Loucy (cell line): Measurements from ENCODE around the gene RAD51B.

ENCODE experiments used
- EZH2phosphoT487 ChIP-seq: fragments of 200-600 bp; IDR thresholded peaks from 2 replicates; pipeline ENCODE4 v1.6.1; 2018; ENCODE audit warnings: antibody characterized with exemption, mild to moderate bottlenecking, moderate library complexity, borderline replicate concordance
- TF ChIP-seq, protein P1 (sequence below): fragments of 200-600 bp; sonication (generic); conservative IDR thresholded peaks from 2 replicates; pipeline ENCODE4 v1.5.1; 2014; ENCODE audit warnings: mild to moderate bottlenecking, antibody characterized with exemption, low read length

DNA sequence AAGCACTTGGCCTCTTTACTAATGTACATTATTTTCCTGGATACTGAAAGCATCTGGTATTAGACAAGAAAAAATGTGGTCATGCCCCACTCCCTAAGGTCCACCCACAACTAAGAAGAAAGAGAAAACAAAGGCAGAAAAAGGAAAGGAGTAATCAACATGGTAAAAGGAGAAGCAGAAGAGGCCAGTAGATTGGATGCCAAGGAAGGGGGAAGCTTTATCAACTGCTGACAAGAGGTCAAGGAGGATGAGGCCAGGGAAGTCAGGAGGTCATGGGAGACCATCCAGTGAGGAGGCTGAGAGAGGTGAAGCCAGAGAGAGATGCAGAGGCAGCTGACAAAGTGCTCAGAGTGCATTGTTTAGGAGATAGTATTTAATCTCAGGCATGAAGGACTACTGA is 589.8 kb downstream of the RAD51B start:
- TF ChIP-seq, protein P1, sequence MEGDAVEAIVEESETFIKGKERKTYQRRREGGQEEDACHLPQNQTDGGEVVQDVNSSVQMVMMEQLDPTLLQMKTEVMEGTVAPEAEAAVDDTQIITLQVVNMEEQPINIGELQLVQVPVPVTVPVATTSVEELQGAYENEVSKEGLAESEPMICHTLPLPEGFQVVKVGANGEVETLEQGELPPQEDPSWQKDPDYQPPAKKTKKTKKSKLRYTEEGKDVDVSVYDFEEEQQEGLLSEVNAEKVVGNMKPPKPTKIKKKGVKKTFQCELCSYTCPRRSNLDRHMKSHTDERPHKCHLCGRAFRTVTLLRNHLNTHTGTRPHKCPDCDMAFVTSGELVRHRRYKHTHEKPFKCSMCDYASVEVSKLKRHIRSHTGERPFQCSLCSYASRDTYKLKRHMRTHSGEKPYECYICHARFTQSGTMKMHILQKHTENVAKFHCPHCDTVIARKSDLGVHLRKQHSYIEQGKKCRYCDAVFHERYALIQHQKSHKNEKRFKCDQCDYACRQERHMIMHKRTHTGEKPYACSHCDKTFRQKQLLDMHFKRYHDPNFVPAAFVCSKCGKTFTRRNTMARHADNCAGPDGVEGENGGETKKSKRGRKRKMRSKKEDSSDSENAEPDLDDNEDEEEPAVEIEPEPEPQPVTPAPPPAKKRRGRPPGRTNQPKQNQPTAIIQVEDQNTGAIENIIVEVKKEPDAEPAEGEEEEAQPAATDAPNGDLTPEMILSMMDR: no peak
- TF ChIP-seq EZH2phosphoT487: no peak
